ENCODE data around the gene ZC3H13. TPM values are rescaled to one million over a fixed set of nuclear protein-coding genes. Genes with fewer than 3 reads are reported as not detected.

ZC3H13 gene
- total RNA-seq, 1 donor from 2014 or later, result 36.5 TPM

DNA sequence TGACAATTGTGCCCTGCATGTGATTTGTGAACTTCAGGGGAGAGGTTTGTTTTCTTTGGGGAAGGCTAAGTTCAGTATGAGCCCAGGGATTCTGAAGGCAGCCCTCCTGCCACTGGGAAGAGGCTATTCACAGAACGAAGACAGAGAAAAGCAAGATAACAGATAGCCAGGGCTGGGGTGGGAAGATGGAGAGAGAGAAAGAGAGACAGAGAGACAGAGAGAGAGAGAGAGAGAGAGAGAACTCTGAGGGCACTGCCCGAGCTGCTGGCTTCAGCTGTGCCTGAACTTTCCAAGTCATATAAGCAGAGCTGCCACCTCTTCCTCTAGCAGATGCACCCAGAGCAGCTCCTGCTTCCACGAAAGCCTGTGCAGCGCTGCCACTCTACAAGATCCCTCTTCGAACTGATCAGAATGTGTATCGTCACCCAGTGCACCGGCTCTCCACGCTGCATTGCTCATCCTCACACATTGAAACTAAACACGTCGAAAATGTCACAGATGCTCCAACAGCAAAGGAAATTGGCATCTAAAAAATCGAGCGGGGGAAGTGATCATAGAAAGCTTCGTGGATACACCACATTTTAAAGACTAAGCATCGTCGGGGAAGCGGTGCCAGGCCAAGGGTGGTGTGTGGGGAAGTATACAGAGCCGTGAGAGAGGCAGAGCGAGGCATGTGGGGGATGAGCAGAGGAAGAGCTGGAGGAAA, 119.2 kb downstream of the ZC3H13 start:
- DNase-seq, result peak; percentile 15

DNA sequence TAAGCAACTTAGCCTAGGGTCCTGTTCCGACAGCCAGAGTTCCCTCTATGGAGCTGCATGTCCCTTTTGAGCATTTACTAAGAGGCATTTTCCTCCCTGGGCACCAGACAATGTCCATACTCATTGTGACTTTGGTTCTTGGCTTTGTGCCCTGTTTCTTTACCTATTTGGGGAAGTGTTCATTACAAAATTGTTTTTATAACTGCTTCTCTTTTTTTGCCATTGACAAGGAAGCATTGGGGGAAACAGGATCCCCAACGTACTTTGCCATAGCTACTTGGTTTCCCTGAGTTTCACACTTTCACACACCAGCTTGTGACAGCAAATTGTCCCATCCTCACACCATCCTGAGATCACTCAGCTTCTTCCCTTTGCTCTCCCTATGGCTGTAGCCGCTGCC, 119.9 kb downstream of the ZC3H13 start:
- DNase-seq, result no peak

DNA sequence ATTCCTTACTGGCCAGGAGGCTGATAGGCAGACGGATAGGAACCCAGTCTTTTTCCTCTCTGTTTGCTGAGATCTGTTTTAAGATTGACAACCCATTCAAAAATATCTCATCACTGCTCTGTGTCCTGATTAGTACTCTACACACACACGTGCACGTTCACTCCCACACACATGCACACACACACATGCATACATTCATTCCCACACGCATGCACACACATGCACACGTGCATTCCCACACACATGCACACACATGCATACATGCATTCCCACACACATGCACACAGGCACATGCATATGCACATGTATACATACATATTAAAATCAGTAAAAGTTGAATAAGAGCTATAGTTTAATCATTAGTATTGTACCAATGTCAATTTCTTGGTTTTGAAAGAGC, 120.4 kb downstream of the ZC3H13 start:
- no peak for DNase-seq

DNA sequence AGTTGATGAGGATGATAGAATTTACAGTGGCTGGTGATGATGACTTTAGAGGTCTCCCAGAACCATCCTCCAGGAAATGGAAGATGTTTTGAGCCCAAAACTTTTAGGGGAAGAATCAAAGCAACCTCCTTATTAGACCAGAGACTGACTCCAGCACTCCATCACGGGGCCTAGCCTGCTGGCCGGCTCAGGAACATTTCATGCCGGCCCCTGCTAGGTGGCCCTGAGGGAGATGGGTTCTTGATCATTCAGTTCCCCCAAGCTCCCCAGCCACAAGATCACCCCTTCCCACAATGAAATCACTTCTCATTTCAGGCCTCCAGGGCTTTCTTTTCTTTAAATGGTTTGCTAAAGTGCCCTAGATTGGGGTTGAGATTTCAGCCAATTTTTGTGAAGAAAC, 121.3 kb downstream of the ZC3H13 start:
- no peak for DNase-seq

DNA sequence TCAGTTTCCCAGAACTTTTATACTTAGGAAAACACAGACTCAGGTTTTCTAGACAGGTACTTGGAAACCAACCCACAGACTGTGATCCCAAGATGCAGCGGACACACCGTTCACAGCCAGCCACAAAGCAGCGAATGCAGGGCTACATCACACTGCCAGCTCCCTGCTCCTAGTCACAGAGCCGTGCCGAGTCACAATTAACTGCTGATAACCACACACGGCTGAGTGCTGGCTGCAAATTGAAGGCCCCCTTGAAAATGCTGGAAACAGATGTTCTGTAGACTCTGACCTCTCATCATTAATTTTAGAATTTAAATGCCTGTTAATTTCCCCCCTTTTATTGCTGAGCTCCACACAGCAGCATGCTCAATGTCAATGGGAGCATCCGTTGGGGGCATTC, 122.4 kb downstream of the ZC3H13 start:
- DNase-seq, result no peak

DNA sequence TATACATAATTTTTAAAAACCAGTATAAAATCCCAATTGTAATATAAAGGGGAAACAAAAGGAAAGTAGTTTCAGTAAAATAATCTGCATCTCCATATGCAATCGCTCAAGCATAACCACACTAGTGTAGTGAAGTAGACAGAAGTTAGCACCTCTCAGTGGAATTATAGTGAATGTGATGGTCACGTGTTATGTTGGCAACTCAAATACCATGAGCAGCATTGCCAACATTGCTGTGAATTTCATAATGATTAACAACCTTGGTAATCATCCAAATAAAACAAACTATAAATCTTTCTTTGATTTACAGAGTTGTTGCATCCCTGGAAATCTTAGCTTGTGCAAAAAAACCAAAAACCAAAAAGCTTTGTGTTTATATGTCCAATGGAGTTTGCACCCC, 123.7 kb downstream of the ZC3H13 start:
- no peak for DNase-seq

DNA sequence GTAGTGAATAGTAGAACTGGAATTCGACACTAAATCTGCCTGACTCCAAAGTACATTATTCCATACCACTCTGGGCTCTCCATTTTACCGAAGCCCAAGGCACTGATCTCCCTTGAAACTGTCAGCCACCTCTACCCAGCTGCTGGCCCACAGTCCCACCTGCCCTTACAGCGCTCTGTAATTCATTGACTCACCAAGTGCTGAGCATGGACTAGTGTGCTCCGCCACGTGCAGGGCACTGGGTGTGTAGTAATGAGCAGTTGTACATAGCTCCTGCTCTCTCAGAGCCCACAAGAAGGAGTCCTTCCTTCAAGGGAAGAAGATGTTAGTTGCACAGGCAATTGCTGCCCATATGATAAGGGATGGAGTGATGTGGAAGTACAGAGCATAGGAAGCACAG, 124.4 kb downstream of the ZC3H13 start:
- no peak for DNase-seq

DNA sequence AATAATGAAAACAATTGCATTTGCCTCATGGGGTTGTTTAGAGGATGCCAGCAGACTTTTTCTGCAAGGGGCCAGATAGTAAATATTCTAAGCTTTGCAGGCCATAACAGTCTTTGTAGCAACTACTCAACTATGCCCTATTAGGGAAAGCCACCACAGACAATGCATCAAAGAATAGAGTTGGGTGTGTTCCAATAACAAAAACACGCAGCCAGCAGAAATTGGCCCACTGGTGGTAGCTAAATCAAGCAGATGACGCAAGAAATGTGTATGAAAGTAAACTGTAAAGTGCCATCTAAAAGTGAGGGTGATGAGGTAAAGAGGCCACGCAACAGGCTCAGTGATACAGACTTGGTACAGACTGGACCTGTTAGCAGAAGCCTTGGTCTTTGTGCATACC, 125.8 kb downstream of the ZC3H13 start:
- DNase-seq, result no peak

DNA sequence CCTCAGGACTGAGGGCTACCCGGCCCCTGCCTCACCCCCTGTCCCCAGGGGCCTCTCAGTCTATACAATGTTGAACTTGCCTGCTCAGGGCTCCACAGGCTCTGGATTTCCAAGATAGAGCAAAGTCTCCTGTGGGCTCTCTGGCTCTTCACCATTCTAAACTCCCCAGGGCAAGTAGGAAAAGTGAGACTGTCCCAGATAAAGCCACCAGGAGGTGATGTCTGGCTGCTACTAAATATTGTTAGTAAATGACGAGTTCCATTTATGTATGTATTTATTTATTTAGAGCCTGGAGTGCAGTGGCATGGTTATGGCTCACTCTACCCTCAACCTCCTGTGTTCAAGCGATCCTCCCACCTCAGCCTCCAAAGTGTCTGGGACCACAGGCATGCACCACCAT, 127.4 kb downstream of the ZC3H13 start:
- DNase-seq, result no peak

DNA sequence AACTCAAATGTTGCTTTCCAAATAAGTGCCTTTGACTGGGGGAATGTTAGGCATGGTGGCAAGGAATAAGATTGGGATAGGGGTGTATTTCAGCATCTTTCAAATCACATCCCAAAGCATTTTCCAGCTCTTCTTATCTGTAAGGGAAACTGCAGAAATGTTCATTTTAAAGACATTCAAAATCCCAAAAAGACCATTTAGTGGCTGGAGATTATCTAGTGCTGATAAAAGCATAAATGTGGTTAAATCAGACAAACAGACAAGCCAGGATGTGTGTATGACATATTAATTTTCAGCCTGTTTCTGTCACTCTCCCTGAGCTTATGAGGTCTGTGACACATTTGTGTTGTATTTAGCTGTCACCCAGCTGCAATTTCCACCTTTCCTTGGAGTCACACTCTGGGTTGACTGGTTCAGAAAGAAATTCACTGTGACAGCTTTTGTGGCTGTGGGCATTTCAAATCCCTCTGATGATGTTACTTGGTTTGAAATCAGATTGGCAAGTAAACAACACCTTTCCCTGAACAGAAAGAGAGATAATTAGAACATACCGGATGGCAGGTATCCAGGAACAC, 131.3 kb downstream of the ZC3H13 start:
- DNase-seq, result no peak

DNA sequence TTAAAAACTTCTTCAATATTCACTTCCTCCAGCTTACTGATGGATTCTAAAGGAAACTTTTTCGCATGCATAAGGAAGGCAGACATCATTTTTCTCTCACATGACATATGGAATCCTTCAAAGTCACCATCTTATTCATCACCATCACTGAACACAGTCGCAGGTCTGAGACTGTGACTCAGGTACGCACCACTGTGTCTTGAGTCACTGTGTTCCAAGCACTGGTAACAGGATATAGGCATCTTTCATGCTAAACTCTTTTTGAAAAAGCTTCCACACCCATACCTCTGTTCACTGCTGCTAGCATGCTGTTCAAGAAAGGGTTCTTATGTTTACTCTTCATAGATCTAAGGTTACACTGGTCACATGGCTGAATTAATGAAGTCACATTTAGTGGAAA, 133.9 kb downstream of the ZC3H13 start:
- DNase-seq, result no peak

DNA sequence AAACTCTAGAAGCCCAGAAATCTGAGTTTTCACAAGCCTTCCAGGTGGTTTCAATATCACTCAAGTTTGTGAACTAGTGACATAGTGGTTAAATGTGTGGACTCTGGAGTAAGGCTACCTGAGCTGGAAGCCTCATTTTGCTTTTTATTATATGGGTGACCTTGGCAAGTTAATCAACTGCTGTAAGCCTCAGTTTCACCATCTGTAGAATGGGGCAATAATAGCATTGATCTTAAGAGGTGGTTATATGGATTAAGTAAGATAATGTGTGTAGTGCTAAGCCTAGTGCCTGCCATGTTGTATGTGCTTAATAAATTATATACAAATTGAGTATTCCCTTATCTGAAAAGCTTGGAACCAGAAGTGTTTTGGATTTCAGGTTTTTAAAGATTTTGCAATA, 135.5 kb downstream of the ZC3H13 start:
- DNase-seq, result no peak

DNA sequence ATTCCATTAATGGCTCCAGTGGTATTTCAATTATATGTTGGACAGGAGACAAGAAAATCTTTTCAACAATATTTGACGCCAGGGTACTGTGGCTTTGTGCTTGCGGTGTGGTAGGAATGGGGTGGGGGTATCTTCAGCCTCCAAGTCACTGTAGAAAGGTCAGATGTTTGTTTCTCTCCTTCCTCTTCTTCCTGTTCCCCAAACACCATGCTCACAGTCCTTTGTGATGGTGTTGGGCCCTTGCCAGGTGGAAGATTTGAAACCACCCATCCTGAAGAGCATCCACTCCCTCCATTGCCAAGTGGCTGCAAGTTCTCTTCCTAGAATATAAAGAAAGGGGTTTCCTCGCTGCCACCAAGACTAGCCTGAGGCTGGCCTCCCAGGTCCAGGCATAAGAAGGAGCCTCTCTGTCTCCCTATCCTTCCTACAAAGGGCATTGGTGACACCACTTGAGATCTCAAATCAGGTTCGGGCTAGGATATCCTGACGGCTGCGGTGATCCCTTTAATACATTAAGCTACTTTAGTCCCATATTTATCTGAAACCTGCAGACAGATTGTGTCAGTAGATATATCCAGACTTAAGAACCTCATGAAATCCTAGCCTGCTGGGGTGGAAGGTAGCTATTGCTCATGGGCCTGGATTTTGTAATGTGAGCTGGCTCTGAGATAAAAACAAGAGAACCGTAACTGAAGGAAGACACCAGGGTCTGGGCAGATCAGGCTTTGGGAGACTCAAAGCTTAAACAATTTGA, 136.7 kb downstream of the ZC3H13 start:
- no peak for DNase-seq

DNA sequence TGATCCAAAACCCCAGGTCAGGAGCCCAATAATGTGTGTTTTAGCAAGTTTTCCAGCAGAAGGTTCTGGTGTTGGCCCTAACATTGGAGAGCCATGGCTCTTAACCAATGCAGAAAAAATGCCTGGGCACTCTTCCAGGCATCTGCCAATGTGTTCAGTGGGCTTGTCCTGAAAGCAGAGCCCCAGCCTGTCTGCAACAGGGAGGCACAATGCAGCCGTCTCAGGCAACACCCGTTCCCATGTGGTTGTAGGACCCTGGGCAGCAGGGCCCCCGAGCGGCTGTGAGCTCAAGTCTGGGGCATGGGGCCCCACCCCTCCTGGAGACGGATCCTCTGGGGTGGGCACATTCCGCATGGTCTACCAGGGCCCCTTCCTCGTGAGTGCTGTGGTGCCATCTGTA, 142.9 kb downstream of the ZC3H13 start:
- no peak for DNase-seq

DNA sequence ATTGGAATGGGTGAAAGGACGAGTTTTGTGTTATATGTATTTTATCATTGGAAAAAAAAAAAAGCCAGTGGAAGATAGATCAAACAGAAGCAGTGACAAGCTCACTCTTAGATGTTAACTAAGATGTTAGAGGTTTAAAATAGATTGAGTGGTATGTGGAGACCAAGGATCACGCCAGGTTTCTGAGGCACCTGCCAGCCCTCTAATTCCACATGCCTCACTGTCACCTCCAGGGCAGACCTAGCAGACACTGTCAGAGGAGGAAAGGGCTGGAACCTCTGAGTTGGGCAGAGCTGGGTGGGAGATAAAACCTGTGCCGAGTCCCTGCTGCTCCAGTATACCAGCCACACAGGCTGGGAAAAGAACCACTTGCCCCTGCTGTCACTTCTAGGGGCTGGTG, 143.5 kb downstream of the ZC3H13 start:
- no peak for DNase-seq

DNA sequence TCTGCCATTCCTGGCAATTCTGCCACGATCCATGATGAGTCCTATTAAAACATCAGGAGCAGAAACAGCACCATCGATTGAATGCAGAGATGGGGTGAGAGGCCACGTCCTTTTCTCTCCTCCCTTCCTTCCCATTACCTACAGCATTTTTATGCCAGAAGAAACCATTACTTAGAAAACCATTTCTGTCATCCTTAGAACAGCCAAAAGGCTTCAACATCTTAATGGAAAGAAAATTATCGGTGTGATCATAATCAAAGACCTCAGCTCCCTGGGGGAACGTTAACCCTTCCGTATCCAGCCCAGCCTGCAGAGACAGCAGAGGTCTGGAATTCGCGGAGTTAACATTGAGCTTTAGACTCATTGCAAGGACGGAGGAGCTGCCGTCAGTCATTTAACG, 145.0 kb downstream of the ZC3H13 start:
- no peak for DNase-seq

Other genes with a start within 250 kb of the ZC3H13 start
- gene SIAH3, start 201.0 kb downstream of the ZC3H13 start, total RNA-seq, result 9.8 TPM
- not detected for gene CPB2, start 52.3 kb upstream of the ZC3H13 start, total RNA-seq
- 8.0 TPM for gene LCP1, start 129.4 kb upstream of the ZC3H13 start, total RNA-seq
- 2.0 TPM for gene LRRC63, start 159.2 kb upstream of the ZC3H13 start, total RNA-seq

All from occipital lobe (tissue), 2 donors.